HG03175 (cell line): ENCODE measurements around the gene NVL.

ENCODE experiments used
- ATAC-seq: cut with Tn5 transposase; IDR thresholded peaks from one replicate; pipeline ENCODE4 v1.9.1; 2021; ENCODE audit warnings: mild to moderate bottlenecking, moderate library complexity; ENCODE audit not compliant: unreplicated experiment

NVL gene

DNA sequence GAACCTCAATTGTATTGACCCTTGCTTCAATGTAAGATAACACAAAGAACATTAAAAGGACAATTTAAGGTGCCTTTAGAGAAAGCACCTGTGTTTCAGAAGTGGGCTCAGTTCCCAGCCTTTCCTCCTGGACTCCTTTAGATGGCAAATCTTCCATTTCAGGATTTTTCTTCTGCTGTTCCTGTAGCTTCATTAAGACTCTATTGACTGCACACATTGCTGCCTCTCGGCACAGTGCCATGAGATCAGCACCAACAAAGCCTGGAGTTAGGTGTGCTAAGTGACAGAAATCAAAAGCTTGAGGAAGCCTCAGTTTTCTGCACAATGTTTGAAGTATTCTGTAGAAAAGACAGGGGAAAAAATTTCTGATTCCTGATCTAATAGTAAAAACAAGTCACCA lies 40.6 kb downstream of the NVL start:
- ATAC-seq: no peak

- no peak for ATAC-seq
These were observed 42.3 kb downstream of the NVL start for GRCh38 chr1:224287714-224288113.

- ATAC-seq: no peak
These were observed 47.8 kb downstream of the NVL start for GRCh38 chr1:224282140-224282539.

DNA sequence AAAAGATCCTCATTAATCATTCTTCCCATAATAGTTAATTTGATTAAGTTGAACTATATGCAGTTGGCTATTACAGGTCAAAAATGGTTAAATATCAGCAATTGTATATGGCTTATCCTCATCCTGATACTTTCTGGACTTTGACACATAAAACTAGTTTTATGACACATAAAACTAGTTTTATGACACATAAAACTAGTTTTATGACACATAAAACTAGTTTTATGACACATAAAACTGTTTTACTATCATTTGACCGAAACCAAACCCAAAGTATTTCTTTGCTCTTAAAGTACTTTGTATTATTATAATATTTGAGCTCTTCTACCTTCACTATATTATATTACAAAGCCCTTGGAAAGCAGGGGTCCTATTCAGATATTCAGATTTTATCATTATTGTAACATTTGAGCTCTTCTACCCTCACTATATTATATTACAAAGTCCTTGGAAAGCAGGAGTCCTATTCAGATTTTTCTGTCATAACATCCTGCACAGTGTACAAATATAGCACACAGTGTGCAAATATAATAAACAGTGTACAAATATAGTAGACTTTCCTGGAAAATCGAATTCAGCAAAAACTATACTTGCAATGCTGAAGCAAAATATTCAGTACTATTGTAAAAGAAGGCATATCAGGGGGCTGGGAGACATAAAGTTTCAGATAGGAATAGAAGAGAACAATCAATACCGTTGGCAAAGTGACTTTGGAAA lies 53.0 kb downstream of the NVL start:
- no peak for ATAC-seq

- ATAC-seq: no peak
These were observed 54.9 kb downstream of the NVL start for GRCh38 chr1:224274970-224275626.

DNA sequence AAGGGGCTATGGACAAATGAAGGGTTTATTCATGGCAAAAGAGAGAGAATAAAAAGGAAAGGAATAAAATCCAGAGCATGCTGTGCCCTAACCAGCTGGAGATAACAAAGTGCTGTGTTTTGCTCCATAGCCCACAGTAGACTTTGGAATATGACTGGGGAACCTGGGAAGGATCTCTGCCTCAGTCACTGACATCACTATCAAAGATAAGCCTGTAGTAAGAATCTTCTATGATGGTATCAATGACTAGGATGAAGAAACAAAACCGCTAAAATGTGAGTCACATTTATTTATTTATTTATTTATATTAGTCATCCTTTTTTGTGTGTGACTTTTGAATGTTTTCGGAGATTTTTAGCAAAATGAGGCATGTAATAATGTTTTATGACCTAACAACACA lies 56.3 kb downstream of the NVL start:
- no peak for ATAC-seq

DNA sequence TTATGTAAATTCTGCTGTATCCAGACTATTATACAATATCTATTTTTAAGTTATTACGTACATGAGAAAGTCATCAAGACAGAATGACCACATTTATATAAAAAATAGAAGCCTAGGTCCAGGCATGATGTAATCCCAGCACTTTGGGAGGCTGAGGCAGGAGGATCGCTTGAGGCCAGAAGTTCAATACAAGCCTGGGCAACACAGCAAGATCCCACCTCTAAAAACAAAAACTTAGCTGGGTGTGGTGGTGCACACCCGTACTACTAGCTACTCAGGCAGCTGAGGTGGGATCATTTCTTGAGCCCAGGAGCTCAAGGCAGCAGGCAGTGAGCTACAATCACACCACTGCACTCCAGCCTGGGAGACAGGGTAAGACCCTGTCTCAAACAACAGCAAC lies 58.9 kb downstream of the NVL start:
- no peak for ATAC-seq

GRCh38 chr1:224267925-224268324 lies 62.0 kb downstream of the NVL start:
- no peak for ATAC-seq

GRCh38 chr1:224266915-224267856 lies 62.8 kb downstream of the NVL start:
- no peak for ATAC-seq

DNA sequence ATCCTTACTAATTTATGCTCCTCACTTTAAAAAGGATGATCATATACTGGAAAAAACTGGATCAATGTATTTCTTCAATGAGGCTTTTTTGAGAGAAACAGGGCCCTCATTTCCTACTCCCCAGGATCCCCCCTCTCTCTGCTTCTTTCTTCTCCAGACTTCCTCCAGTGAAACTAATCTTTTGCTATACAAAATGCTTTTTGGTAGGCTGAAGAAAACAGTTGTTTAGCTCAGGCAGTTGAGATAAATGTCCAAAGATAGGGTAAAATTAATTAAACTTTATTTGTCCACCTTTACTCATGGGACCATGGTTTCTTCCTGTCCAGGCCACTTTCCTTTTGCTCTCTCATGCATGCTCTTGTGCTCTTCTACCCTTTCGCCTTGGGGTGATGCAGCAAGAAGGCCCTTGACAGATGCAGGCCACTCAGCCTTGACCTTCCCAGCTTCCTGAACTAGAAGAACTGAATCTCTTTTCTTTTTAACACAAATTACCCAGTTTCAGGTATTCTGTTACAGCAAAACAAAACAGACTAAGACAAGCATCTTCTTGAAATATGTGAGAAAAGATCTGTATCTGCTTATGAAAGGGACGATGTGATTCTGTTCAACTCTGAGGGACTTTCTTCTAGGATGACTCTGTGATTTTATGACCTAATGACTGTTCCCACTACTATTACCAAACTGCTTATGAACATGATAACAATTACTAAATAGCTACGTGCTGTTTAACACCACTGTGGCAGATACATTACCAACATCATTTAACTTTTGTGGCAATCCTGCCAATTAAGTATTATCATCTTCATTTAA lies 63.7 kb downstream of the NVL start:
- no peak for ATAC-seq

DNA sequence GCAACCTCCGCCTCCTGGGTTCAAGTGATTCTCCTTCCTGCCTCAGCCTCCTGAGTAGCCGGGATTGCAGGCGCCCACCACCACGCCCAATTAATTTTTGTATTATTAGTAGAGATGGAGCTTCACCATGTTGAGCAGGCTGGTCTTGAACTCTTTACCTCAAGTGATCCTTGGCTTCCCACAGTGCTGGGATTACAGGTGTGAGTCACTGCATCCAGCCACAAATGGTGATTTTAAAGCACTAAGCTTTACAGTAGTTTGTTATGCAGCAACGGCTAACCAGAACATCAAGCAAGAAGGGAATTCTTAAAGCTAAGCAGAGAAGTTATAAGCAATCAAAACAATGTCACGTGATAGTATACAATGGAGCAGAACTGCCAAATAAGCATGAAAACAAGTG lies 65.7 kb downstream of the NVL start:
- no peak for ATAC-seq

DNA sequence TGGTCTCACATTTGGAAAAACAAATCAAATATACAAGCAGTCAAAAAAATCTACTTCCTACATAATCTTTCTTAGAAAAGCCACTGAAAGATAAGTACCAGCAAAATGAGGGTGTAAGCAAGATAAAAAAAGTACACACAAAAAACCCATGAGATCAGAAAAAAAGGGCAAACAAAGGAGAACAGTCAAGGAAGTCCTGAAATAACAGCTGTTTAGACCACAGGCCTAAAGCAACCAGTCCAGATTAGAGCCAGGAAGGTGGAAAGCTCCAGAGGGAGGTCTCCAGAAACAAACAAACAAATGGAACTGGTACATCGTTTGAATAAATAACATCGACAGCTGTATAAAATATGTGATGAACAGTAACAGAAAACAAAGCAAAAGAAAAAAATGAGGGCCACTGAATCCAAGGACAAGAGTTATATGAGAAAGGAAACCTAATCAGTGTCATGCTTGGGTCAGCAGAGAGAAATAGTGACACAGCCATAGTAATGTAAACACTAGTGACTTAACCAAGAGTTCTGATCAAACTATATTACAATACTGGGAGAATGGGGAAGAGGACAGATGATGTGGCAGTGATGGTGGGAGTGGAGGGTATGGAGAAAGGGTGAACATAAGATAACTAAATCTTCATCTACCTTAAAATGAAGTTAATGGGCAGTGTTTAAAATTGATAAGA lies 67.5 kb downstream of the NVL start:
- no peak for ATAC-seq

- ATAC-seq: no peak
These were observed 70.0 kb downstream of the NVL start for GRCh38 chr1:224259986-224260385.

DNA sequence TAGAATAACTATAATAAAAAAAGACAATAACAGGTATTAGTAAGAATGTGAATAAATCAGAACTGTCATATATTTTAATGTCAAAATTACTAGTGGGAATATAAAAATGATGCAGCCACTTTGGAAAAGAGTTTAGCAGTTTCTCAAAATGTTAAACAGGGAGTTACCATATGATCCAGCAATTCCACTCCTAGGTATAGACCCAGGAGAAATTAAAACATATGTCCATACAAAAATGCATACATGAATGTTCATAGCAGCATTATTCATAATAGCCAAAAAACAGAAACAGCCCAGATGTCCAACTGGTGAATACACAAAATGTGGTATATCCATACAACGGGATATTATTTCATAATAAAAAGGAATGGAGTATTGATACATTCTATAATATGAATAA lies 71.6 kb downstream of the NVL start:
- no peak for ATAC-seq

GRCh38 chr1:224256640-224257039 lies 73.3 kb downstream of the NVL start:
- no peak for ATAC-seq

DNA sequence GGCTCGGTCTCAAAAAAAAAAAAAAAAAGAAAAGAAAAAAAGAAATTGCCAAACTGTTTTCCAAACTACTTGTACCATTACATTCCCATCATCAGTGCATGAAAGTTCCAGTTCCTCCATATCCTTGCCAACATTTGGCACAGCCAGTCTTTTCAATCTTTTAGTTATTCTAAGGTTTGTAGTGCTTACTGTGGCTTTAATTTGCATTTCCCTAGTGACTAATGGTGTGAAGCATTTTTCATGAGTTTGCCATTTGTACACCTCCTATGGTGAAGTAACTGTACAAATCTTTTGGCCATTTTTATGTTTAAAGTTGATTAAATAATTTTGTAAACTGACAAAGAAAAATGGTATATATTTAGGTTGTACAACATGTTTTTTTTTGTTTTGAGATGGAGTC lies 76.3 kb downstream of the NVL start:
- no peak for ATAC-seq

GRCh38 chr1:224252479-224252878 lies 77.5 kb downstream of the NVL start:
- ATAC-seq: no peak

DNA sequence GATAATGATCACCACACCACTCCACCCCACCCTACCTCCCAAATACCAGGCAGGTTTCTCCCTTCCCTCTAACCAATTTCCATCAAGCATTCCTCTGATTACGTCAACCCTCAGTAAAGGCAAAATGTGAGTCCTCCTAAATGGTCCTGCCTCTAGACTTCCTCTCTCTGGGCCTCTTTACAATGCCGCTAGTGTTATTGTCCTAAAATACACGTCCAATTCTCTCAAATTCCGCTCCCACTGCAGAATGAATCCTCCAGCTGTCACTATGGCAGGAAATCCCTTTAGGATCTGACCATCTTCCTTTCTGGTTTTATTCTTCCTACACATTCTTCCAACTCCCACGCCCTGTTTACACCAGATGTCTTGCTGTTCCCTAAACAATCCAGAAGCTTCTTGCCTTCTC lies 78.2 kb downstream of the NVL start:
- no peak for ATAC-seq

DNA sequence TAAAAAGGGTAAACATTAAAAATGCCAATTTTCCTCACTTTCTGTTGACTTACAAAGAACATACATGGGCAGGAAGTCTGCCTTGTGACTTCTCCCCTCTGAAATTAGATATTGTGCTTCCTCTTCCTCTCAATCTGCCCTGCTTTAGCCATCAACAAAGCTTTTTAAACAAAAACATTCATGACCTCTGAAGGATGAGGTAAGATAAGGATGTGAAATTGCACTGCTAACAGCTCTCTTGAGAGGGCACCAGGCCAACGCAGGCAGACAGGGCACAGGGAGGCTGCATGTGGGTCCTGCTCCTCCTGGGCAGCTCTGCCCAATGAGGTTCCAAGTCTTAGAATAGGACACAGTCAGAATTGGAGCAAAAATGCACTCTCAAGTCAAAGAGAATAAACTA lies 84.8 kb downstream of the NVL start:
- peak; percentile 73 for ATAC-seq

DNA sequence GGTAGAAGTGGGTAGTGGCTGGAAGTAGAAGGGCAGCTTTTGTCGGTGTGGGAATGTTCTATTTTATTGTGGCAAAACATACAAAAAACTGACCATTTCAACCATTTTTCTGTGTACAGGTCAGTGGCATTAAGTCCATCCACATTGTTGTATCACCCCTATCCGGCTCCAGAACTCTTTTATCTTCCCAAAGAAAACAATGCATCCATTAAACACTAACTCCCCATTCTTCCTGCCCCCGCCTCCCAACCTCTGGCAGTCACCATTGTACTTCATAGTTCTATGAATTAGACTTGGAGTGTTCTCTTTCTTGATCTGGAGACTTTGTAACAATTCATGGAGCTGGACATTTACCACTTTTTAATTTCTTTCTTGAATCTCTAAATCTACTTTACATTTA lies 91.2 kb downstream of the NVL start:
- ATAC-seq: no peak
